Measurements from ENCODE around the gene TSPAN13.

The TSPAN13 gene

GRCh38 chr7:16730937-16731336, 22.6 kb upstream of the TSPAN13 start:
- H3K9ac ChIP-seq (ENCODE audit: low read depth, low read length), result no peak overlapping the region
- H3K9me3 ChIP-seq (ENCODE audit: insufficient read depth, low read length, severe bottlenecking), result no peaks in the 10 kb centered on the region
- no peaks in the 10 kb centered on the region for H3K27me3 ChIP-seq (ENCODE audit: insufficient read depth, low read length, poor library complexity)
- no peak for ATAC-seq (ENCODE audit: insufficient read depth, low read depth)
- H3K4me1 ChIP-seq (ENCODE audit: insufficient read depth, low read length), result no peaks in the 10 kb centered on the region
- H3K27ac ChIP-seq (ENCODE audit: low read length), result no peak overlapping the region
- no peak overlapping the region for H2AFZ ChIP-seq (ENCODE audit: low read depth, low read length)
- no peak overlapping the region for H3K4me2 ChIP-seq (ENCODE audit: insufficient read depth, low read length)
- no peak for DNase-seq
- H3K36me3 ChIP-seq (ENCODE audit: insufficient read depth, low read length), result no peaks in the 10 kb centered on the region
- TF ChIP-seq CTCF (IDR thresholded peaks at IDR 0.05; ENCODE audit: borderline replicate concordance, extremely low read depth, low read length, poor library complexity, severe bottlenecking) (no peak), EZH2 (IDR thresholded peaks at IDR 0.05; ENCODE audit: borderline replicate concordance, low read depth, low read length, severe bottlenecking) (no peak)
- H3K4me3 ChIP-seq (ENCODE audit: low read depth in 1 of 2, low read length in 2 of 2), result no peak overlapping the region
- H3K79me2 ChIP-seq (ENCODE audit: insufficient read depth, low read length), result no peaks in the 10 kb centered on the region
- no peaks in the 10 kb centered on the region for H4K20me1 ChIP-seq (ENCODE audit: insufficient read depth, low read length)

- Histone ChIP-seq H4K20me1 (ENCODE audit: insufficient read depth, low read length) (no peaks in the 10 kb centered on the region), H3K9ac (ENCODE audit: low read depth, low read length) (no peak overlapping the region), H3K36me3 (ENCODE audit: insufficient read depth, low read length) (no peaks in the 10 kb centered on the region), H3K79me2 (ENCODE audit: insufficient read depth, low read length) (no peaks in the 10 kb centered on the region), H3K4me3 (ENCODE audit: low read depth in 1 of 2, low read length in 2 of 2) (no peak overlapping the region), H3K27me3 (ENCODE audit: insufficient read depth, low read length, poor library complexity) (no peaks in the 10 kb centered on the region), H2AFZ (ENCODE audit: low read depth, low read length) (no peak overlapping the region), H3K27ac (ENCODE audit: low read length) (no peak overlapping the region), H3K4me1 (ENCODE audit: insufficient read depth, low read length) (no peaks in the 10 kb centered on the region), H3K9me3 (ENCODE audit: insufficient read depth, low read length, severe bottlenecking) (no peaks in the 10 kb centered on the region), H3K4me2 (ENCODE audit: insufficient read depth, low read length) (no peak overlapping the region)
- TF ChIP-seq EZH2 (IDR thresholded peaks at IDR 0.05; ENCODE audit: borderline replicate concordance, low read depth, low read length, severe bottlenecking) (no peak), CTCF (IDR thresholded peaks at IDR 0.05; ENCODE audit: borderline replicate concordance, extremely low read depth, low read length, poor library complexity, severe bottlenecking) (no peak)
- DNase-seq (no peak), ATAC-seq (ENCODE audit: insufficient read depth, low read depth) (no peak)
Observed at GRCh38 chr7:16732828-16733227, 20.7 kb upstream of the TSPAN13 start.

- TF ChIP-seq EZH2 (IDR thresholded peaks at IDR 0.05; ENCODE audit: borderline replicate concordance, low read depth, low read length, severe bottlenecking), result no peak
- TF ChIP-seq CTCF (IDR thresholded peaks at IDR 0.05; ENCODE audit: borderline replicate concordance, extremely low read depth, low read length, poor library complexity, severe bottlenecking), result no peak
- H3K4me3 ChIP-seq (ENCODE audit: low read depth in 1 of 2, low read length in 2 of 2), result no peak overlapping the region
- H3K4me1 ChIP-seq (ENCODE audit: insufficient read depth, low read length), result no peaks in the 10 kb centered on the region
- H3K27ac ChIP-seq (ENCODE audit: low read length), result no peak overlapping the region
- H3K9ac ChIP-seq (ENCODE audit: low read depth, low read length), result no peak overlapping the region
- no peaks in the 10 kb centered on the region for H3K27me3 ChIP-seq (ENCODE audit: insufficient read depth, low read length, poor library complexity)
- H2AFZ ChIP-seq (ENCODE audit: low read depth, low read length), result no peak overlapping the region
- H3K4me2 ChIP-seq (ENCODE audit: insufficient read depth, low read length), result no peak overlapping the region
- DNase-seq (no peak), ATAC-seq (ENCODE audit: insufficient read depth, low read depth) (no peak)
- H4K20me1 ChIP-seq (ENCODE audit: insufficient read depth, low read length), result no peaks in the 10 kb centered on the region
- H3K36me3 ChIP-seq (ENCODE audit: insufficient read depth, low read length), result no peaks in the 10 kb centered on the region
- no peaks in the 10 kb centered on the region for H3K9me3 ChIP-seq (ENCODE audit: insufficient read depth, low read length, severe bottlenecking)
- no peaks in the 10 kb centered on the region for H3K79me2 ChIP-seq (ENCODE audit: insufficient read depth, low read length)
Observed at GRCh38 chr7:16734148-16734726, 19.3 kb upstream of the TSPAN13 start.

- H3K27ac ChIP-seq (ENCODE audit: low read length), result no peak overlapping the region
- no peak for ATAC-seq (ENCODE audit: insufficient read depth, low read depth)
Observed at GRCh38 chr7:16735020-16735419, 18.5 kb upstream of the TSPAN13 start.

More at GRCh38 chr7:16735020-16735419, 18.5 kb upstream of the TSPAN13 start:
- Histone ChIP-seq H4K20me1 (ENCODE audit: insufficient read depth, low read length) (no peaks in the 10 kb centered on the region), H3K4me1 (ENCODE audit: insufficient read depth, low read length) (no peaks in the 10 kb centered on the region), H3K9ac (ENCODE audit: low read depth, low read length) (no peak overlapping the region), H3K79me2 (ENCODE audit: insufficient read depth, low read length) (no peaks in the 10 kb centered on the region), H3K9me3 (ENCODE audit: insufficient read depth, low read length, severe bottlenecking) (no peaks in the 10 kb centered on the region), H3K27me3 (ENCODE audit: insufficient read depth, low read length, poor library complexity) (no peaks in the 10 kb centered on the region), H3K4me2 (ENCODE audit: insufficient read depth, low read length) (no peak overlapping the region), H3K4me3 (ENCODE audit: low read depth in 1 of 2, low read length in 2 of 2) (no peak overlapping the region), H3K36me3 (ENCODE audit: insufficient read depth, low read length) (no peaks in the 10 kb centered on the region), H2AFZ (ENCODE audit: low read depth, low read length) (no peak overlapping the region)
- no peak for TF ChIP-seq CTCF (IDR thresholded peaks at IDR 0.05; ENCODE audit: borderline replicate concordance, extremely low read depth, low read length, poor library complexity, severe bottlenecking)
- TF ChIP-seq EZH2 (IDR thresholded peaks at IDR 0.05; ENCODE audit: borderline replicate concordance, low read depth, low read length, severe bottlenecking), result no peak
- no peak for DNase-seq

All from DND-41 (cell line).